HG03575 (cell line): Measurements from ENCODE around the gene KRTAP5-10.
"Not testable (repeated sequence)": the region's sequence is repeated elsewhere in the genome, so short reads cannot be mapped to it uniquely, and the experiment has no call there.

Experiments
- ATAC-seq: cut with Tn5 transposase; IDR thresholded peaks from one replicate; pipeline ENCODE4 v1.9.1; 2021; ENCODE audit not compliant: unreplicated experiment, insufficient number of reproducible peaks, low FRiP score; ENCODE audit errors: extremely low read depth

Gene KRTAP5-10, protein sequence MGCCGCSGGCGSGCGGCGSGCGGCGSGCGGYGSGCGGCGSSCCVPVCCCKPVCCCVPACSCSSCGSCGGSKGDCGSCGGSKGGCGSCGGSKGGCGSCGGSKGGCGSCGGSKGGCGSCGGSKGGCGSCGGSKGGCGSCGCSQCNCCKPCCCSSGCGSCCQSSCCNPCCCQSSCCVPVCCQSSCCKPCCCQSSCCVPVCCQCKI

DNA sequence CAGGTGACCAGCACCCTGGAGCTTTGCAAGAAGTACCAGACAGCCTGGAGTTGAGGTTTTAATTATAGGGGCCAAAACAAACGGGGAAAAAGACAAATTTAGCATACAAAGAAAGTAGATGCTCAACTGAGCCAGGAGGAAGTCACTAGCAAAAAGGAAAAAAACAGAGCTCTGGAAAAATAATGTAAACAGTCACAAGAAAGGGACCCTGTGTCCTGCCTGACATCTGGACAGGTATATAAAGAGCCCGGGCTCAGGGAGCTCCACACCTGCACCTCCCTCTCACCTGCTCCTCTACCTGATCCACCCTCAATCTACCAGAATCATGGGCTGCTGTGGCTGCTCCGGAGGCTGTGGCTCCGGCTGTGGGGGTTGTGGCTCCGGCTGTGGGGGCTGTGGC lies at the start of gene KRTAP5-10:
KRTAP5-10 (plus strand) TSS at position 301 of the 400 bp plus-strand sequence; CDS start at position 326, 25 bp downstream.
- no peak for ATAC-seq

DNA sequence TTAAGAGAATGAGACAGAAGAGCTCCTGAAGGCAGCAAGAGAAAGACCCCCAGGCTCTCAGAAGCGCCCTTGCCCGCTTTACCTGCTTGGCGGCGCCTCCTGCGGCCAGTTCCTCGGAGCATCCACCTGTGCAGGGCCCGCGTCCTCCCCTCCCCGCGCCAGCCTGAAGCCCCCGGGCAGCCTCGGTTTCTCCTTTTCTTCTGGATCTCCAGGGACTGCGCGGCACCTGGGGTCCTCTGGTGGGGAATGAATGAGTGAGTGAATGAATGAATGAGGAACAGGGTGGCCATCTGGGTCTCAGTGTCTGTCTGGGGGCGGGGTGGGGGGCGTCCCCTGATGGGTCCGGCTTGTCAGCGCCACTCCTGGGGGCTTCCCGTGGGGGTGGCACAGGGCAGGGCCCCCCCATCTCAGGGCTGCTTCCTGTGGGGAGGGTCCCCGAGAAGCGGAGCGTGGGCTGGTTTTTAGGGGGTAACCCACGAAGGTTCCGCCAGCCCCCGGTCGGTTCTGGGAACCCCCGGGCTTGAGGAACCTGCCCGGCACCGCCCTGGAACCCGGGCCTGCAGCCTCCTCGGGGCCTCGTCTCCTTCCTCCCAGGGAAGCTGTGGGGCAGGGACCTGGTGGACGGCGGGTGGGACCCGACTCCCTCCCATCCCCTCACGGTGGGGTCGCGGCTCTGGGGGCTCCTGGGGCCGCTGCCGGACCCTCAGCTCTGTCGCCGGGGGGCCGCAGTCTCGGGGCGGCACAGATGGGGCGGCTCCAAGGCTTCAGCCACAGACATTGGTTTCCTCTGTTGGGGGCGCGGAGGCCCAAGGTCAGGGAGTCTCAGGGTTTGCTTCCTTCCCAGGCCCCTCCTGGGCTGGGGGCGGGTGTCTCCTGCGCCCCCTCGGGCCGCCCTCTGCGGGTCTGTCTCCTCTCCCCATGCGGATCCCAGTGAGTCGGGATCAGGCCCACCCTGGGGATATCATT lies 46.6 kb upstream of the KRTAP5-10 start:
- no peak for ATAC-seq

DNA sequence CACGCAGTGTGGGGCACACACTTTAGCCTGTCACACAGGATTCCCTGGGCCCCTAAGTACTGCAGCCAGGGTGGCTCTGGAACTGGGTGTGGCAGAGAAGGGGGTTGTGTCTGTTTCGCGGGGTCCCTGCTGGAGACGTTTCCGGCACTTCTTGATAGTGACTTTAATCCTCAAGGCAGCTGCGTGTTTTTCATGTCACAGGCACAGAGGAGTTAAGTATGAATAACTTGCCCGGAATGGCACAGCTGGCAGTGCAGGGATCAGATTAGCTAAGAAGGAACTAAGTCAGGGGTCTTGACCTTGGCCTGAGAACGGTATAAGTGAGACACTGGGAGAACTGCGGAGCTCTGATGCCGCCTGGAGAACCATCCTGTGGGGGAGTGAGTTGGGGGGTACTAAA lies 45.8 kb upstream of the KRTAP5-10 start:
- no peak for ATAC-seq

DNA sequence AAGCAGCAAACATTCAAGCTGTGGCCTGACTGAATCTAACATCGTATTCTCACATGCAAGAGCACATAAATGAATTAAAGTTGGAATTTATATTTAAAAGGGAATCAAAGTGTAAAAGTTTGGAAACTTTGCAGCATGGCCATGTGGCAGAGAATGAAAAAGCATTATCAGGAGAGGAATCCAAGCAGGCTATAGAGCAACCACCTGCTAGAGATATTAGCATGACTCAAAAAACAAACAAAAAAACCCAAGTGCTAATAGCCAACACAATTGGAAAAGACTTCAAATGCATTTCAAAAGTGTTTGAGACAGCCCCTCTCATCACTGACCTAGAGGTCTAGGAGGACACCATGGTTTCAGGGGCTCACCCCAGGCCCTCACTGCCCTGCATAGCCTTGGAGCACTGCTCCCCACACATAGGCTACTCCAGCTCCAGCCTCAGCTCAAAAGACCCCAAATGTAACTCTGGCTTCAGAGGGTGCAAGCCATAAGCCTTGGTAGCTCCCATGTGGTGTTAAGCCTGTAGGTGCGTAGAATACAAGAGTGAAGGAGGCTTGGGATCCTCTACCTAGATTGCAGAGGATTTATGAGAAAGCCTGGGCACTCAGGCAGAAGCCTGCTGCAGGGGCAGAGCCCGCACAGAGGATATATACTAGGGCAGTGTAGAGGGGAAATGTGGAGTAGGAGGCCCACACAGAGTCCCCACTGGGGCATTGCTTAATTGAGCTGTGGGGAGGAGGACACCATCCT lies 40.0 kb upstream of the KRTAP5-10 start:
- no peak for ATAC-seq

DNA sequence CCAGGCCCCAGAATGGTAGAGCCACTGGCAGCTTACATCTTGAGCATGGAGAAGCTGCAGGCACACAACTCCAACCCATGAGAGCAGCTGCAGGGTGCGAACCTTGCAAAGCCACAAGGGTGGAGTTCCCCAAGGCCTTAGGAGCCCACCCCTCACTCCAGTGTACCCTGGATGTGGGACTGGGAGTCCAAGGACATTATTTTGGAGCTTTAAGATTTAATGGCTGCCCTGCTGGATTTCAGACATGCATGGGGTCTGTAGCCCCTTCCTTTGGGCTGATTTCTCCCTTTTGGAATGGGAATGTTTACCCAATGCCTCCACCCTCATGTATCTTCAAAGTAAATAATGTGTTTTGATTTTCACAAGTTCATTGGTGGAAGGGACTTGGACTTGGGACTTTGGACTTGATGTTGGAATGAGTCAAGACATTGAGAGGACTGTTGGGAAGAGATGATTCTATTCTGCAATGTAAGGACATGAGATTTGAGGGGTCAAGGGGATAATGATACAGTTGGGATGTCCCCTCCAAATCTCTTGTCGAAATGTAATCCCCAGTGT lies 39.3 kb upstream of the KRTAP5-10 start:
- ATAC-seq, result no peak

DNA sequence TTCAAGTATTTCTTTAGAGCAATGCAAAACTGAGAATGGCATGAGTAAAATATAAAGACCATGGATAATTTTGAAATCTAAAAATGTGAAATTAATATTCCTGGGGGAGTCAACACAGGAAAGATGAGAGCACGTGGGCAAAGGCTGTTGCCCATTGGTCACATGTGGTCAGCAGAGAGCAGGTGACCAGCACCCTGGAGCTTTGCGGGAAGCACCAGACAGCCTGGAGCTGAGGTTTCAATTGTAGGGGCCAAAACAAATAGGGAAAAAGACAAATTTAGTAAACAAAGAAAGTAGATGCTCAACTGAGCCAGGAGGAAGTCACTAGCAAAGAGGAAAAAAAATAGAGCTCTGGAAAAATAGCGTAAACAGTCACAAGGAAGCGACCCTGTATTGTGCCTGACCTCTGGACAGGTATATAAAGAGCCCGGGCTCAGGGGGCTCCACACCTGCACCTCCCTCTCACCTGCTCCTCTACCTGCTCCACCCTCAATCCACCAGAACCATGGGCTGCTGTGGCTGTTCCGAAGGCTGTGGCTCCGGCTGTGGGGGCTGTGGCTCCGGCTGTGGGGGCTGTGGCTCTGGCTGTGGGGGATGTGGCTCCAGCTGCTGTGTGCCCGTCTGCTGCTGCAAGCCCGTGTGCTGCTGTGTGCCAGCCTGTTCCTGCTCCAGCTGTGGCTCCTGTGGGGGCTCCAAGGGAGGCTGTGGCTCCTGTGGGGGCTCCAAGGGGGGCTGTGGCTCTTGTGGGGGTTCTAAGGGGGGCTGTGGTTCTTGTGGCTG lies 38.4 kb upstream of the KRTAP5-10 start, which contains the start of gene KRTAP5-7:
KRTAP5-7 (plus strand) TSS at position 472 of the 780 bp plus-strand sequence; CDS start at position 506, 34 bp downstream.
- not testable (repeated sequence) for ATAC-seq

DNA sequence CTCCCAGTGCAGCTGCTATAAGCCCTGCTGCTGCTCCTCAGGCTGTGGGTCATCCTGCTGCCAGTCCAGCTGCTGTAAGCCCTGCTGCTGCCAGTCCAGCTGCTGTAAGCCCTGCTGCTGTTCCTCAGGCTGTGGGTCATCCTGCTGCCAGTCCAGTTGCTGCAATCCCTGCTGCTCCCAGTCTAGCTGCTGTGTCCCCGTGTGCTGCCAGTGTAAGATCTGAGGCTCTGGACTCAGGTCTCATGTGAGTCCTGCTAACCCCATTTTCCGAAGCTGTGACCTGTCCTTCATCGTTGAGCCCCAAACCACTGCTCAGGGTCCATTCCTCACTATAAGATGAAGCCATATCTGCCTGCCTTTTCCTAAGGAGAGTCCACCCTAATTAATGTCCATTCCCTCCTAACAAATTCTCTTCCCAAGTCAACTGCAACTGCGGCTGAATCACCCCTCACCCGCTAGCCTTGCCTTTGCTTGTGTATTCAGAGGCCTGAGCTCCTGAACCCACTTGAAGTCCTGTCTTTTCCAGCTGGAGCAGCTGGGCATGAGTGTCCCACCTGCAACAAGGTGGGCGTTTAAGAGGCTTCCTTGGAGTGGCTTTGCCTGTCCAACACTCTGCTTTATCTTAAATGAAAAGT lies 37.7 kb upstream of the KRTAP5-10 start:
- no peak for ATAC-seq

DNA sequence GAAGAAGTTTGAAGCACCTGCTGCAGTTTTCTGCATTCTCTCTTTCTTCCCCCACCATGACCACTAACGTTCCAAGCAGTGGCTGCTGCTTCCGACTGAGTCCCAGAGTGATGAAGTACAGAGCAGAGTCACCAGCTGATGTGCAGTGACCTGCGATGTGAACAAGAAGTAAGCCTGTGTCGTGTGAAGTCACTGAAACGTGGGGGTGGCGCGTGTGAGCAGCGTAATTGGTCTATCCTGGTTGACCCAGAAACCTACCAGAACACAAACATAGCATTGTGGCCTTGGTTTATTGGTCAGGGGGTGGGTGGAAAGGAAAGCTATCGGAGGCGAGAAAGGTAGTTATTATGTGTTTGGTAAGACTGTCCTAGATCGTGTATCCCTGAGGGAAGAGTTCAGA lies 34.8 kb upstream of the KRTAP5-10 start:
- ATAC-seq, result no peak

DNA sequence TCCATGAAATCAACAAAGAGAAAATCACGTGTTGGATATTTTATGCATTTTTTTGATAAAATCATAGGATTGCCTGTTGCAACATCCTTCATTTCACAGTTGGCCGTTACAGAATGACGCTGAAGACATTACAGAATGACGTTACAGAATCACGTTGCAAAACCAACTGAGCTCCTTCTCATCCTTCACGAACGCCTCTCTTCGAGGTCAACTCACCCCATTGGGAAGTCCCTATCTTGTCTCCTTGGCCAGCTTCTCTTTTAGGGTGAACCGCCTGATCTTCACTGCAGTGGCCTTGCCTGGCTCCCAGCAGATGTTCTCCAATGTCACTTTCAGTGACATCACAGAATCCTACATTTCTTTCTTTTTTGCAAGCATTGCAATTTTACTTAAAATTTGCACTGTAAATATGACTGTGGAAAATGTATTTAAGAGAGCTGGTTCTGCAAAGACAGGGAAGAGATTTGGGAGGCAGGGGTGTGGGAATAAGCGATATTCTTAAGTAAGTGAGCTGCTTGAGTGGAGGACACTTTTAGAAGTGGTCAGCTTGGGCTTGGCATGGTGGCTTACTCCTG lies 33.2 kb upstream of the KRTAP5-10 start:
- ATAC-seq, result no peak

DNA sequence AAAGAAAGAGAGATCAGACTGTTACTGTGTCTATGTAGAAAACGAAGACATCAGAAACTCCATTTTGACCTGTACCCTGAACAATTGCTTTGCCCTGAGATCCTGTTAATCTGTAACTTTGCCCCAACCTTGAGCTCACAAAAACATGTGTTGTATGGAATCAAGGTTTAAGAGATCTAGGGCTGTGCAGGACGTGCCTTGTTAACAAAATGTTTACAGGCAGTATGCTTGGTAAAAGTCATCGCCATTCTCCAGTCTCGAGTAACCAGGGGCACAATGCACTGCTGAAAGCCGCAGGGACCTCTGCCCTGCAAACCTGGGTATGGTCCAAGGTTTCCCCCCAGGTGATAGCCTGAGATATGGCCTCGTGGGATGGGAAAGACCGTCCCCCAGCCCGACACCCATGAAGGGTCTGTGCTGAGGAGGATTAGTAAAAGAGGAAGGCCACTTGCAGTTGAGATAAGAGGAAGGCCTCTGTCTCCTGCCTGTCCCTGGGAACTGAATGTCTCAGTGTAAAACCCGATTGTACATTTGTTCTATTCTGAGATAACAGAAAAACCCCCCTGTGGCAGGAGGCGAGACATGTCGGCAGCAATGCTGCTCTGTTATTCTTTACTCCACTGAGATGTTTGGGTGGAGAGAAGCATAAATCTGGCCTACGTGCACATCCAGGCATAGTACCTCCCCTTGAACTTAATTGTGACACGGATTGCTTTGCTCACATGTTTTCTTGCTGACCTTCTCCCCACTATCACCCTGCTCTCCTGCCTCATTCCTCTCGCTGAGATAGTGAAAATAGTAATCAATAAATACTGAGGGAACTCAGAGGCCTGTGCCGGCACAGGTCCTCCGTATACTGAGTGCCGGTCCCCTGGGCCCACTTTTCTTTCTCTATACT lies 30.4 kb upstream of the KRTAP5-10 start:
- ATAC-seq, result not testable (repeated sequence)

DNA sequence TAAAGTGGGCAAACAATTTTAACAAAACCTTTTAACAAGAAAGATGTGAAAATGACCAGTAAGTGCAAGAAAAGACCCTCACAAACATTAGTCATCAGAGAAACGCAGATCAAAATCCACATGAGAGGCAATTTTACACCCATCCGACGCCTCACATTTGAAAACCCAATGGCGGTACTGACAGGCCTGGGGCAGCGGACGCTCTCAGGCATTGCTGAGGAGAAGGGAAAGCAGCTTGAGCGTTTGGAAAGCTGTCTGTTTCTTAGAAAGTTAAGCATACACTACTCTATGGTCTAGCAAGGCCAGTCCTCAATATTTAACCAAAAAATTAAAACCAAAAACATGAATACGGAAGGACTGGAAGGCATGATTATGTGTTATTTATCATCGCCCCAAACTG lies 29.5 kb upstream of the KRTAP5-10 start:
- no peak for ATAC-seq

DNA sequence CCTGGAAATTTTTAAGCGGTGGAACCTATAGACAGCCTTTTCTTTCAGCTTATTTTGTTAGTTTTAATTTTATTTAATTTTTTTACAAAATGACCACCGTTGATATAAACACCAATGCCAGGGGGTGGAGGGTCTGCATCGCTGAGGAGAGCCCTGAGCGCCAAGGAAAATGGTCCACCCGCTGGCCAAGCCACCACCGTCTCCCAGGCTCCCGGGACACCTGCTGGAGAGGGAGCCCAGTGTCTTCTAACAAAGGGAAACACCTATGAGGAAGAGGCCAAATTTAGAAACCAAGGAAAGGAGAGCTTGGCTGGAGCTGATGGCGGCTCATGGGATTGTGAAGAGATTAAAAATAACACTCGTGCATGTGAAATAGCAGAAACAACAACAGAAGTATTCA lies 27.8 kb upstream of the KRTAP5-10 start:
- no peak for ATAC-seq

DNA sequence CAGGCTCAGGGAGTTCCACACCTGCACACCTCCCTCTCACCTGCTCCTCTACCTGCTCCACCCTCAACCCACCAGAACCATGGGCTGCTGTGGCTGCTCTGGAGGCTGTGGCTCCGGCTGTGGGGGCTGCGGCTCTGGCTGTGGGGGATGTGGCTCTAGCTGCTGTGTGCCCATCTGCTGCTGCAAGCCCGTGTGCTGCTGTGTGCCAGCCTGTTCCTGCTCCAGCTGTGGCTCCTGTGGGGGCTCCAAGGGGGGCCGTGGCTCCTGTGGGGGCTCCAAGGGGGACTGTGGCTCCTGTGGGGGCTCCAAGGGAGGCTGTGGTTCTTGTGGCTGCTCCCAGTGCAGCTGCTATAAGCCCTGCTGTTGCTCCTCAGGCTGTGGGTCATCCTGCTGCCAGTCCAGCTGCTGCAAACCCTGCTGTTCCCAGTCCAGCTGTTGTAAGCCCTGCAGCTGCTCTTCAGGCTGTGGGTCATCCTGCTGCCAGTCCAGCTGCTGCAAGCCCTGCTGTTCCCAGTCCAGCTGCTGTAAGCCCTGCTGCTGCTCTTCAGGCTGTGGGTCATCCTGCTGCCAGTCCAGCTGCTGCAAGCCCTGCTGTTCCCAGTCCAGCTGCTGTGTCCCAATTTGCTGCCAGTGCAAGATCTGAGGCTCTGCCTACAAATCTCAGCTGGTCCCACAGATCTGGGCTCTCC lies 27.2 kb upstream of the KRTAP5-10 start, which contains the start of gene KRTAP5-8:
KRTAP5-8 (plus strand) TSS at position 49 of the 689 bp plus-strand sequence; CDS start at position 80, 31 bp downstream.
- ATAC-seq, result not testable (repeated sequence)

DNA sequence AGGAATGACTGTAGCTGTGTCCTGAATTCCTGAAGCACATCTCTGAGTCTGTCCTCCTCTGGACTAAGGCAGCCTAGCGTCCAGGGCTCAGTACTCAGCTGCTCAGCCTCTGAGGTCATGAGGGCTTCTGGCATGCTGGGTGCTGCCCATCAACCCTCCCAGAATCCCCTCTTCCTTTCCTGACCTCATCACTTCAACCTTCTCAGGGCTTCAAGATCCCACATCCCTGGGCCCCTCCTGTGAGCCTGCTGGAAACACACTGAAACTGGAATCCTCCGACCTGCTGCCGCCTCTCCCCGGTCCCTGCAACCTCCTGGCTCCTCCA lies 26.7 kb upstream of the KRTAP5-10 start:
- ATAC-seq, result no peak

DNA sequence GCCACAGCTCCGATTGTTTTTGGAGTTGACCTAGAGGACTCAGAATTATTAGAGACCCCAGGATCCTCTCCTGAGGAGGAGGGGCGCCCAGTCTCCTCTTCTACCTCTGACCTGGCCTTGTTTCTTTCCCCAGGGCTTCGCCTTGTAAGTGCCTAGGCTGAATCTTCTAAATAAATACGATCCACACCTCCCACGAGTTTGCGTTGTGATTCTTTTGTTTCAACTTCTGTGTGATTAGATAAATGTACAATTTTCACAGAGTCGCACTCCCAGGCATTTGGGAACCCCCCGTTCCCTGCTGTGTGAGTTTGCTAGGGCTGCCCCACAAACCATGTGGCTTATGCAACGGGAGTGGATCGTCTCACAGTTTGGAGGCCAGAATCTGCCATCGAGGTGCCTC lies 26.3 kb upstream of the KRTAP5-10 start:
- no peak for ATAC-seq

DNA sequence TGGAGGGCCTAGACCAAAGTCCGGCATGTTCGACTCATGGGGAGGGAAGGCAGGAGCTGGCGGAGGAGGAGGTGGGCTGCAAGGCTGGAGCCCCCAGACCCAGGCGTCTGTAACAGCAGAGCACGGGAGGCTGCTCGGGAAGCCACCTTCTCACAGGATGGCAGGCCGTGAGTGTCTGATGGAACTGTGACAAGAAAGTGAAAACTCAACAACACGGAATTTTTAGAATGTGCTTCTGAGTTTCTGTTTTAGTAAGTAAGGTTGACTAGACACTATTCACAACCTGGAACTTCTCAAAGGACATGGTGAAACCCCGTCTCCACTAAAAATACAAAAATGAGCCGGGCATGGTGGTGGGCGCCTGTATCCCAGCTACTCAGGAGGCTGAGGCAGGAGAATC lies 25.4 kb upstream of the KRTAP5-10 start:
- ATAC-seq, result not testable (repeated sequence)
